NCI-H82 treated with DMSO at 0.1 percent for 48 hours (cell line): ENCODE data around the gene ALDH1L1.

Experiments
- DNase-seq: peaks from one replicate; lab custom pipeline; 2025; ENCODE audit not compliant: unreplicated experiment; lab: John Stamatoyannopoulos, UW

The ALDH1L1 gene

DNA sequence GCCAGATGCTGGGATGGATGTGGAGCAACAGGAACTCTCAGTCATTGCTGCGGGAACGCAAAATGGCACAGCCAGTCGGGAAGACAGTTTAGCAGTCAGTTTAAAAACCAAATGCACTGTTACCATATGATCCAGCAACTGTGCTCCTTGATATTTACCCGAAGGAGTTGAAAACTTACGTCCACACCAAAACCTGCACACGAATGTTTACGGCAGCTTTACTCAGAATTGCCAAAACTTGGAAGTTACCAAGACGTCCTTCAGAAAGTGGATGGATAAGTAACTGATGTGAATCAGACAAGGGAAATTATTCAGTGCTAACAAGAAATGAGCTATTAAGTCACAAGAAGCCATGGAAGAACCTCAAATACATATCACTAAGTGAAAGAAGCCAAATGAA is 60.4 kb downstream of the ALDH1L1 start:
- DNase-seq, result no peak

DNA sequence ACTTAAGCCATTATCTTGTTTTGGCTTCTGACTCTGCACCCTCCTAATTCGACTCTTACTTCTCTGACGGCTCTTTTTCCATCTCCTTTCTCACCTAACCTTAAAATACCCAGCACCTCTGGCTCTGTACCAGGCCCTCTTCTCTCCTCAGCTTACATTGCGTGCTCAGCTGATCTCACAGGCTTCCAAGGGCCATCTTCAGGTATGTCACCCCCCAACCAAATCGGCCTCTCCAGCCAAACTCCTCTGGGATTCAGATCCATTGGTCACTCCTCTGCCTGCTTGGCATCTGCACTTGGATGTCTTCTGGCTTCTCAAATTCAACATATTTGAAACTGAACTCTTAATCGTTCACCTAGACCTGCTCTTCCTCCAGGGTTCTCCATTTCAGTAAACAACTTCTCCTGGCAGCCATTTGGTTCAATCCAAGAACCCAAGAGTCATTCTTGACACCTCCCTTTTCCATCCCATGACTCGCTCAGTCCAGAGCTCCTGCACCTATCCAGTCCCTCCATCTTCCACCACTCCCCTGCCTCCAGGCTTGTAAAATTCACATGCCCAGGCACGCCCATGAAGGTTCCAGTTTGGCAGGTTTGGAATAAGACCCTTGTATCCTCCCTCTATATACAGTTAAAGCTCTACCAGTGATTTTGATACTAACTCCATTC is 61.2 kb downstream of the ALDH1L1 start:
- DNase-seq, result no peak

DNA sequence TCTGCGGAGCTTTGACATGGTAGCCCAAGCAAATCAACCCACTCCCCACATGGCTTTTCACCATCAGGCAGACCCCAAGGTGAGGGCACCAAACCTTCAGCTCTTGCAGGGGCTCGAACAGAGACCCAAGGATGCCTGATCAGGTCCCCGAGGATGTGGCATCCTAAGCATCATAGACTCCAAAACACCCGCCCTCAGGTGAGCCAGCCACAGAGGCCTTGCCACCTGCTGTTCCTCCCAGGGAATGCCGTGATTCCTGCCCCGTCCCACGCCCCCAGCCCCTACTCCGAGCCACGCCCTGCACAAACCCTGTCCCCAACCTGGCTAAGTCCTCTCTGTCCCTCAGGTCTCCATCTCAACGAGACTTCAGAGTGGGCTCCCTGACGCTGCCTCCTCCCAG is 61.8 kb downstream of the ALDH1L1 start:
- DNase-seq, result no peak

DNA sequence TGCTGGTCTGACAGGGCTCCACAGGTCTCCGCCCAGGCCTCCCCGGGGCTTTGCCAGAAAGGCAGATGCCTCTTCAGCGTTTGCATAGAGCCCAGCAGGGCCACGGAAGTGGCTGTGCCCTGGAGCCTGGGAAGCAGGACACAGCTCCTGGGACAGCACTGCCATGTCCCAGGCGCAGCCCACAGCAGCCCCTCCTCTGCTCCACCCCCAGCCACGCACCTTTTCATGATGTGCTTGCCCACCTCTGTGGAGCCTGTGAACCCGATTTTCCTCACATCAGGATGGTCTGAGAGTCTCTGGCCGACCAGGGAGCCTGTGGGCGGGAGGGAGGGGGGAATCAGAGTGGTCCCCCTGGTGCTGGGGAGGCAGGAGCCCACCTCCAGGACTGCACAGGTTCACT is 62.6 kb downstream of the ALDH1L1 start:
- DNase-seq, result no peak

DNA sequence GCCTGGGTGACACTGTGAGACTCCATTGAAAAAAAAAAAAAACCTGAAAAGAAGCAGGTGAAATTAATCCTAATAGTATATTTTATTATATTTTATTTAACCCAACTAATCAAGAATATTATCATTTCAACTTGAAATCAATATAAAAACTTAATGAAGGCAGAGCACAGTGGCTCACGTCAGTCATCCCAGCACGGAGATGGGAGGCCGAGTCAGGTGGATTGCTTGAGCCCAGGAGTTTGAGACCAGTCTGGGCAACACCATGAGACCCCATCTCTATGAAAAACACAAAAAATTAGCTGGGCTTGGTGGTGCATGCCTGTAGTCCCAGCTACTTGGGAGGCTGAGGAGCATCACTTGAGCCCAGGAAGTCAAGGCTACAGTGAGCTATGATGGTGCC is 63.2 kb downstream of the ALDH1L1 start:
- DNase-seq, result no peak

DNA sequence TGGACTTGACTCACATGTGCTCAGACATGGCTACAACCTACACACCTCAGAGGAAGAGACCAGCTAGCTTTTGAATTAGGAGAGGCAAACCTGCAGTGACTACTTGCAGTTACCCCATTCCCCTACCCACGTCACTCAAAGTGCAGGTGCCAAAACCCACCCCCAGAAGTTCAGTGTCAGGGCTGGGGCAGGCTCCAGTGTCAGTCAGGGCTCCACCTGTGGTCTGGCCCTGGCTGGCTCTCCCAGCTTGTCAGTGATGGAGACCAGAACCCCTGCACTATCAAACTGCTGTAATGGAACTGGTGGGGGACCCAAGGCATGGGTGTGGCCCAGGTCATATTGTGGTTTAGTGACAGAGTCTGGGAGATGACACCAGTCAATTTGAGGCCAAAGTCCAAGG is 63.9 kb downstream of the ALDH1L1 start:
- DNase-seq, result no peak

DNA sequence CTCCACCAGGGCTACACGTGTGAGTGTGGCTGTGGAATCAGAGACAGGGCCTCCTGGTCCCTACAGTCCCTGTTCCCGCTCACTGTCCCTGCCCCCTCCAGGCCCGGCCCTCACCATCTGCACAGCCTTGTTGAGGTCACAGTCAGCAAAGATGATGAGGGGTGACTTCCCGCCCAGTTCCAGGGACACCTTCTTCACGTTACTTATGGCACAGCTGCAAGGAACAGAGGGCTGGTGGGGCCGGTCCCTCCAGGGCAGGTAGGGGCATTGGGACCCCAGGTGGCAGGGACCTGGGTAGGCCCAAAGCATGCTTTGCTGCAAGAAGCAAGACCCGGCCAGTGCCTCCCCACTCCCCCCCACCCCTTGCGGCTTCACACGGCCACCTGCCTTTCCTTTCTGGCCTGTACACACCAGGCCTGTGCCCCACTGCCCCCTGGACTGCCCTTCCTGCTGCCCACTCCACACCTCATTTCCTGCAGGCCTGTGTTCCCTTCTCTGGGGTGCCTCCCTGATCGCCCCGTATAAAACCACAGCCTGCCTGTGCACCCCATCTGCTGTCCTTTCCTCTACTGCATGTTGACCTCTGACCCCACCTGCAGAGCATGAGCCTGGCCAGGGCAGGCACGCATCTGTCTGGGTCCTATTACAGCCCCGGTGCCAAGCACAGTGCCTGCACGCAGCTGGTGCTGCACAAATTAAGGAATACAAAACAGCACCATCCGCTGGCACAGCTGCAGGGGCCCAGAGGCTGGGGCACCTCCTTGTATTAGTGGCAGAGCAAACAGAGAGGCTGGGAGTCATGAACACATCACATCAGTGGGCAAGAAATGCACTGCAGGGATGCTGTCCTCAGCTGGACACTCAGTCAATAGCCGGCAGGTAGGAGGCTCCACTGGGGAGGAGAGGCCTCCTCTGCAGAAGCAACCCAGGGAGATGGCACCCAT is 65.7 kb downstream of the ALDH1L1 start:
- no peak for DNase-seq

DNA sequence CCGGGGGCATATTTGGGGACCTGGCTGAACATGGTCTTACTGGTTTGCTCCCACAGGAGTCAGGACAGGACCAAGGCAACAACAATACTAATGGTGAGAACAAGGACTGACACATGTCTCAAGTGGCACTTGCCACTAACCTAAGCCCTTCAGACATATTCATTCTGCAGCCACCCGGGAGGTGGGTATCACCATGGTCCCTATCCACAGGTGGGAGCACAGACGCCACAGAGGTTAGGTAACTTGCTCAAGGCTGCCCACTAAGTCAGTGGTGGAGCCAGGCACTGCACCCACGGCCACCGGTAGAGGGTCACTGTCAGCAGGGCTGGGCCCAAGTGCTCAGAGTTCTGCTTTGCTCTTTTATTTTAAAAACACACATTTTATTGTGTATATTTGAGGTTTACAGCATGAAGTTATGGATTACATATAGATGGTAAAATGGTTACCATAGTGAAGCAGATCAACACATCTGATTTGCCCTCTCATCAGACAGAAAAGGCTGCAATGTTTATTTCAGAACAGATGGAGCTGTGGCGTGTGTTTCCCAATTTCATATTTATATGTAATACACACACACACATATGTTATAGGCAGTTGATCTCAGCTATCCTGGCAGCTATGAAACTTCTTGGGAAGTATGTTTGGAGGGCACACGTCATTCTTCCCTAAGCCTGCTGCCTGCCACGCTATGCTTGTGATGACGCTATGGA is 66.5 kb downstream of the ALDH1L1 start:
- DNase-seq, result no peak

DNA sequence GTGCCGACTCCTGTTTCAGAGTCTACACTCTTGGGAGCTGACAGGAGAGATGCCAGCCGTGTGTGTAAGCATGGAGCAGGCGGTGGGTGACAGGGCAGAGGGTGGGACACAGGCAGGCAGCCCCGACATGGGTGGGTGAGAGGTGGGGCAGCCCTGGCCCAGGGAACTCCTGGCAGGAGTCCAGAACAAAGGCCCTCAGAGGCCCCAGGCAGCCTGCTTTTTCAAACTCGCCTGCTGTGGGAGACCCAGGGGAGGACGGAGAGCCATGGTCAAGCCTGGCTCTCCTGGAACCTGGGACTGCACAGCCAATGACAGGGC is 67.2 kb downstream of the ALDH1L1 start:
- no peak for DNase-seq

DNA sequence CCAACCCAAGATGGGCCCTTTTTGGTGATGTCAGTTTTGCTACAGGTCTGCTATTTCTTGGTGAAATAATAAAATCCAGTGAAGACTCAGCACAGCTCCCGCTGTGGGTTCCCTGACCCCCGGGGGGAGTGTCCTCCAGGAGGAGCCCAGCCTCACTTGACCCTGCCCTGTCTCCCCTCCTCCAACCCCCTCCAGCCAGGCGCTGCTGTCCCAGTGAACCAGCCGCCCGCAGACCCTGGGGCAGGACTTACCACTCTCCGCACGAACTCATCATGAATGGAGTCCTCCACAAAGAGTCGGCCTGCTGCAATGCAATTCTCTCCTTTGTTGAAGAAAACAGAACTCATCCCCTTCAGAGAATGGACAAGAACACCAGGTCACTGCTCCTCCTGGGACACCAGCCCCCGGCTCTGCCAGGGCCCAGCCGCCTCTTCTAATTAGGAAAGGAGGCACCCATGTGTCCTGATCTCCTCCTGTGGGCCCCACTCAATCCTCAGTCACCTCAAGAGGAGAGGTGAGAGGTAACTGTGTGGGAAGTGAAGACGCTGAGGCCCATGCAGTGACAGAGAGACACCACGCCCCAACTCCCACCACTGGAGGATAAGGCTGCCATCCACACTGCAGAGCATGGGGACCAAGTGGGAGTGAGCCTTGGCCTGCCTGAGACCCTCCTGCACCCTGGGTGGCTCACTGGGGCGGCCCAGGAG is 67.7 kb downstream of the ALDH1L1 start:
- no peak for DNase-seq

DNA sequence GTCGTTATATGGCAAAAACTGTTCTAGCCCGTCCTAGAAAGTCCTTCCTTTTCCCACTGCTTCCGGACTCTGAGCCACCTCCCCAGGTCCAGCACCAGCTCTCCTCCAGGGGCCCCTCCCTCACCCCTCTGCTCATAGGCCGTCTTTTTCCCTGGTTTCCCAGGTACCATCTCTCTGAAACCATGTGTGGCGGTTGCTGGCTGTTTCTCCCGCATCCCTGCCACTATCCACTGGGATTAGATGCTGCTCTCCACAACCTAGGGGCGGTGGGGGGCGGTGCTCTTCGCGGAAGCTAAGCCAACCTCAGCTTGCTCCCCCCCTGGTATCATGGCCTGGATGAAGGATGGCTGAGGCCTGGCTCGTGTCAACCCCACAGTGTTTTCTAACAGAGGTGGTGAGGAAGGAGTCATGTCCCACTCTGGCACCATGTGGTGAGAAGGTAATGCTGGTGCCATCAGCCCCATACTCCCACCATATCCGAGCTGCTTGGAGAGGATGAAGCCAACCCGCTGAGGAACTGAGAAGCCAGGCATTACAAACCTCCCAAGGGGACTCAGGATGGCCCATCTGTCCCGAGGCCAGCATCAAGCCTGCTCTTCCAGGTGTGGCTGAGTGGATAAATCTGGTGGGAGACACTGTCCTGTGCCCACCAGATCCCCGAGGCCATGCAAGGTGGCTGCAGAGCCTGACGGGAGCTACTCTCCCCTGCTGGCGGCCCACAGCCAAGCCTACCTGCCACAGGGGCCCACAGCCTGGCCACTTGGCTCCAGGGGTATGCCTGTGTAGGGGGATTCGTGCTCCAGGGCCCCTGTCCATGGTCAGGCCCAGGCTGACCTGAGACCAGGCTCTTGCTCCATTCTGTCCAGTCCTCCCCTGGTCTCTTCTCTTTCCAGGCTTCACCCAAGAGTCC is 68.6 kb downstream of the ALDH1L1 start:
- no peak for DNase-seq

DNA sequence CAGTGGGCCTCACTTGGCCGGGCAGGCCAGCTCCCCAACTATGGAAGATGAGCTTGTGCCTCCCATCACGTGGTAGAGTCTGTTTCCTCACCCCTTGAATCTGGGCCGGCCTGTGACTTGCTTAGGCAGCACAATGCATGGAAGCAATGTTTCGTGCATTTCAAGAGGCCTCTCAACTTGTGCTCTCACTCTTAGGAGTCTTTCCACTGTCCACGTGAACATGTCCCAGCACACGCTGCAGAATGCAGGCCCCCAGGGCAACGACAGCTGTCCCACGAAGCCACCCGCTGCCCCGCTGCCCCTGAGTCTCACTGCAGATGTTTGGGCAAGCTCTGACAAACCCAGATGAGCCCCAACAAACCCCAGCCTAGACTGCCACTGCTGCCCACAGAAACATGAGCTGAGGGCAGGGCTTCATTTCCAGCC is 69.2 kb downstream of the ALDH1L1 start:
- no peak for DNase-seq

DNA sequence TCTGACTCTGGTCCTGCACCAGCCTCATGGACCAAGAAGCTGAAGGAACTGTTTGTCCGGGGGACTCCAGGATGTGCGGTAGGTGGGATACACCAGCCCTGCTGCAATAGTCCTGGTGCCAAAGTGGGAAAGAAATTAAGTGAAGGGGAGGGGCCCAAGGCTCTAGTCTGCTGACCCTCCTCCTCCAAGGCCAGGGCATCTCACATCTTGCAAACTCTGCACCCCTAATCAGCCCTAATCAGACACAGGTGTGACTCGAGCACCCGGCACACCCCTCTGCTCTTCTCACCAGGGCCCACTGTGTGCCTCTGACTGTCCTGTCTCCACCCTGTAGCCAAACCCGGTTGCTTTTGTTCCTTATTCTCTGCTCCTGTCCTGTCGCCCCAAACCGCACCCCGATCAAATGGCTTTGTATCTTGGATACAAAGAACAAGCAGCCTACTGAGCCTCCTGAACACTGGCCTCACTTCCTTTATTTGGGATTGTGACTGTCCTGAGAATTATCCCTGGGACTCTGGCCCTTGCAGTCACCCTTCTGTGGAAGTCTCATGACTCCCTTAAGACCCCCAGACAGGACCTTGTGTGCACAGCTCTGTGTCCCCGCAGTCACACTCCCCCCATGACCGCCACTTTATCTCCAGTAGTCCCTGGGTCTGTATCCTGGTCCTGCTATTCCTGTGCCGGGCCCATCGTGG is 69.8 kb downstream of the ALDH1L1 start:
- DNase-seq, result no peak

DNA sequence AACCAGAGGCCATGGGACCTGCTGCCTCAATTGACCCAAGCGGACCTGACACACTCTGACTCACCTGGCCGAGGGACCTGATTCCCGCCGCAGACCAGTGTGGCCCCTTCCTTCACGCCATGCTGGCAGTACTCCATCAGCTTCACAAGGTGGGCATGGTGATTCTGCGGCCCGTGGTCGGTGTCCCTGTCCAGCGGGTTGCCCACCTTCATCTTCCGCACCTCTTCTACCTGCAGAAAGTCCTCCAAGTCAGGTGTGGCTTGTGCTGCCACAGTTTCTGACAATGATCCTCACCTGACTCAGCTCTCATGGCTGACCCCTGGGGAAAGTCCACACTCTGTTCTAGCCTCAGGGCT is 70.5 kb downstream of the ALDH1L1 start:
- no peak for DNase-seq

DNA sequence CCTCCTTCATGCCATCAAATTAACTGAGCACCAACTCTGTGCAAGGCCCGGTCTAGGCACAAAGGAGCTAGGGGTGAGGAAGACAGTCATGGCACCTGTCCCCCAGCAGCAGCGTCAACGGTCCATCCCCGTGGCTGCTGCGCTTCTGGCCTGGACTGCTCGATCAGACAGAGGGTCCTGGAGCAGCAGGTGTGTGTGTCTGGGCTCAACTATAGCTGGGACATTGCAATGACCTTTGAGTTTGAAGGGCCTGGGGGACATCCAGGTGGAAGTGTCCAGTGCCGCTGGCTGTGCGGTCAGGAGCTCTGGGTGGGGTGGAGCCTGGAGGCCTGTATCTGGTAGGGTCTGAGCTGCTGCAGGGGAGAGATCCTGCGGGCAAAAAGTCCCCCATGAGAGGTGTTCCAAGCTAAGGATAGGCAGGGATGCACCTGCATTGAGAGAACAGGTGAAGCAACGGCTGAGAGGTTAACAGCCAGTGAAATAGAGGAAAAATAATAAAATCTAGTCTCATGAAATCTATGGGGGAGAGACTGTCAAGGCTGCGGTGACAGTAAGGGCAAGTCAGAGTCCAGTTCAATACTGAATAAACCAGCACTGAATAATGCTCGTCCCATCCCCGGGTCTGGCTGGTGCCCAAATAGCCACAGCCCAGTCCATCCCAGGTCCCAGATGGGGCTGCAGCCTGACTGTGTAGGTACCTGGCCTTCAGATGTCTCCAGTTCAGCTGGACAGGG is 71.1 kb downstream of the ALDH1L1 start:
- DNase-seq, result no peak

DNA sequence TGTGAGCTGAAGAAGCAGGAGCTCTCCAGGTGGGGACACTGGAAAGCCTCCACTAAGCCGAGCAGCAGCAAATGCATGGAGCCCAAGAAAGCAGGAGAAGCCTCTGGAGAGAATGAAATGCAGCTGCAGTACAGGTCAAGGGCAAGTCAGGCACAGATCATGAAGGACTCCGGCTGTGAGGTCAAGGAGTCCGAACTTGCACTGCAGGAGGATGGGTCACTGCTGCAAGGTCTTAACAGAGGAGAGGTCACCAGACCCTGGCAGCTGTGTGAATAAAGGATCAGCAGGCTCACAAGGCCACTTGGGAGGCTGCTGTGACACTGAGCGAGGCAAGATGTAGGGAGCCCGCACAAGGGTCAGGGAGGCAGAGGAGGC is 71.7 kb downstream of the ALDH1L1 start:
- DNase-seq, result no peak

DNA sequence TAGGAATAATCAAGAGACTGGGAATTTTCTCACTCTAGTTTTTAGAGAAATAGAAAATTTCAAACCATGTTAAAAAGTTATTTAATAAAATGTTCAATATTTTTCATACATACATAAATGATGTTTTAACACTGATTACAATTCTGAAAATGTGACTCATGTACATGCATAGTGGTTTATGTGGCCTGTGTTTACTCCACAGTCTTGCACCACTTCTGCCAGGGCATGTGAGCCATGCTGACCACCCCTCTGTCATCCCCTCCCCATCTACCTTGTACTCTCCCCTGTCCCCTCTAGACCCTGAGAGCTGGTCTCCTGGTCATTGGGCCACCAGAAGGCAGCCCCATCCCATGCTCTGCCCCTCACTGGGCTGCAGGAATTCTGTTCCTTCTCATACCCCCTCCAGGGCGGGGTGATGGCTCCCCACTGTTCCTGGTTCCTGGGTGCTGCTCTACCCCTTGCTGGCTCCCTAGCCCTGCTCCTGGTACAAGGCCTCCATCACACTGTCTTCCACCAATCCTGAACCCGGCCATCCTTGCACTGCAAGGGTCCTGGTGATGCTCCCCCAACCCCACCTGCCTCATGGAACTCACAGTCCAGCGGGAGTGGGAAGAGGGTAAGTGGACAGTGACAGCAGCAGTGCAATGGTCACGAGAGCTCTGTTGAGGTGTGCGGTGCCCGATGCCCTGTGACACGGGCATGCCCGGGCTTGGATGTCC is 72.3 kb downstream of the ALDH1L1 start:
- no peak for DNase-seq

DNA sequence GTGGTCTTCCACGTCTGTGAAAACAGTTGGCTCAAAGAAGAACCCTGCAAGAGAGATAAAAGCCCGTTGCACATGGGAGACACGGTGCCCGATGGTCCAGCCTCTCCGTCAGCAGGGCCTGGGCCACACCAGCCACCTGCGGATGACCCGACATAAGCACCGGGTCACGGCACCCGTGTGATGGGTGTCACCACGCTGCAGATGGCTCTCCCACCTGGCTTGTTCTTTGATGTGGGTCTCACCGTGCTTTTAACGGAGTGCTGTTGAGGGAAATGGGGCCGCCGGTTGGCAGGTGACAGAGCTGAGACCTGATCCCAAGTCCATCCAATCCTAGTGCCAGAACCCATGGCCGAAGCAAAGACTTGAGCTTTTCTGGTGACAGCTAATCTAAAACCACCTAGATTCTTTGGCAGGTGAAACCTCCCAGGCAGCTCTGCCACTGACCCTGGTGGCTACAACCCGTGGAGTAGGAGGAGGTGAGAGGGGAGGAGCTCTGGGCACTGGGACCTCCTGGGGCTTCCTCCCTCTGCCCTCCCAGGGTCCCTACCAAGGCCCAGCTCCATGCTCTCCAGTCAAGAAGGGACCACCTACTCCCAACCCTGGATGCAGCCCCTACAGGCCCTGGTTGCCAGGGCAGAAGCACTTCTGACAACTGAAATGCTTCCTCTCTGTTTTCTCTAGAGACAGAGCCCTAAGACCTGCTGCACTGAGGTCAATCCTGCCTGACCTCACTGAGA is 73.0 kb downstream of the ALDH1L1 start:
- no peak for DNase-seq
